ENCODE data around the gene TFR2.

GRCh38 chr7:100602889-100603725 is 38.2 kb downstream of the TFR2 start:
- TF ChIP-seq EP300 (IDR thresholded peaks at IDR 0.05; ENCODE audit: low read depth) (no peak), POLR2A (IDR thresholded peaks at IDR 0.05) (no peak), CTCF (IDR thresholded peaks at IDR 0.05) (no peak), POLR2AphosphoS5 (IDR thresholded peaks at IDR 0.05) (peak in 1 of 3 donors; percentile 22)
